GM13977 (cell line): ENCODE data around the gene SECTM1.
A peak's percentile ranks its signal among the peaks of the same experiment; 100 is the strongest.

Experiments used
- DNase-seq: peaks from one replicate; pipeline ENCODE4 v3.0.0; 2012; ENCODE audit warnings: low spot score
- in situ Hi-C: fragments of 300-500 bp; cut with MboI; formaldehyde crosslinking; loops from one replicate; pipeline ENCODE4 v1.12.0; 2022; ENCODE audit warnings: low sequenced_read_pairs, low pct_unique_long_range_greater_than_20kb, mixed read lengths, inconsistent platforms; ENCODE audit not compliant: unreplicated experiment
- TF ChIP-seq, protein P1 (sequence below): IDR thresholded peaks from 2 replicates; pipeline ENCODE4 v1.5.1; 2012; ENCODE audit warnings: mild to moderate bottlenecking, control low read depth; ENCODE audit not compliant: insufficient read depth; ENCODE audit errors: extremely low read depth, missing control alignments

Gene SECTM1

DNA sequence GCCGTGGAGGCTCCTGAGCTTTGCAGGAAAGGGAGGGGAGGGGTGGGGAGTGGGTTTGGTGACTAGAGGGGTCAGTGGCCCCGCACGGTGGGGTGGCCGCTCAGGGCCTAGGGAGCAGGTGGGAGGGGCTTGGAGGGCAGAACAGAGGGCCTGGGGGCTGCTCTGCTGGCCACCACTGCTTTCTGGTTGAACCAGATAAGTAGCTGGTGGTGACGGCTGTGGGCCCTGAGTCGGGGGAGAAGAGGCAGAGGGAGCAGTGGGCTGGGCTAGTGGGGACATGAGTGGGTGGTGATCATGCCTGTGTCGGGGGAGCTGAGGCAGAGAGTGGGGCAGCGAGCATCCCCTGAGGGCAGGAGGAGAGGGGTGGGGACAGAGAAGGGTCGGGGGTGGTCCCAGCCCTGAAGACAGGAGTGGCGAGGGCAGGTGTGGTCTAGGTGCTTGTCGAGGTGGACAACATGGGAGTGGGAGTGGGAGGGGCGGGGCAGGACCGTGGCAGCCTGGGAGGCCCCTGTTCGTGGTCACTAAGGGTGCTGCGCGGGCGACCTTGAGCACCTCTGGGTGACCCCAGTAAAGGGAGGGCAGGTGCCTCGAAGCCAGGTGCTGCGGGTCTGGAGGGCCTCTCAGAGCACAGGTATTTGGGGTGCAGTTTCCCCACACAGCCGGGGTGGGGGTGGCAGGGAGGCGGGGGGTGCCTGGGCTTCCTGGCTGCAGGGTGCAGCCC lies 9.9 kb downstream of the SECTM1 start:
- no peak for DNase-seq
- in situ Hi-C loops = no loop called here
- TF ChIP-seq, protein P1, sequence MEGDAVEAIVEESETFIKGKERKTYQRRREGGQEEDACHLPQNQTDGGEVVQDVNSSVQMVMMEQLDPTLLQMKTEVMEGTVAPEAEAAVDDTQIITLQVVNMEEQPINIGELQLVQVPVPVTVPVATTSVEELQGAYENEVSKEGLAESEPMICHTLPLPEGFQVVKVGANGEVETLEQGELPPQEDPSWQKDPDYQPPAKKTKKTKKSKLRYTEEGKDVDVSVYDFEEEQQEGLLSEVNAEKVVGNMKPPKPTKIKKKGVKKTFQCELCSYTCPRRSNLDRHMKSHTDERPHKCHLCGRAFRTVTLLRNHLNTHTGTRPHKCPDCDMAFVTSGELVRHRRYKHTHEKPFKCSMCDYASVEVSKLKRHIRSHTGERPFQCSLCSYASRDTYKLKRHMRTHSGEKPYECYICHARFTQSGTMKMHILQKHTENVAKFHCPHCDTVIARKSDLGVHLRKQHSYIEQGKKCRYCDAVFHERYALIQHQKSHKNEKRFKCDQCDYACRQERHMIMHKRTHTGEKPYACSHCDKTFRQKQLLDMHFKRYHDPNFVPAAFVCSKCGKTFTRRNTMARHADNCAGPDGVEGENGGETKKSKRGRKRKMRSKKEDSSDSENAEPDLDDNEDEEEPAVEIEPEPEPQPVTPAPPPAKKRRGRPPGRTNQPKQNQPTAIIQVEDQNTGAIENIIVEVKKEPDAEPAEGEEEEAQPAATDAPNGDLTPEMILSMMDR = no peak

DNA sequence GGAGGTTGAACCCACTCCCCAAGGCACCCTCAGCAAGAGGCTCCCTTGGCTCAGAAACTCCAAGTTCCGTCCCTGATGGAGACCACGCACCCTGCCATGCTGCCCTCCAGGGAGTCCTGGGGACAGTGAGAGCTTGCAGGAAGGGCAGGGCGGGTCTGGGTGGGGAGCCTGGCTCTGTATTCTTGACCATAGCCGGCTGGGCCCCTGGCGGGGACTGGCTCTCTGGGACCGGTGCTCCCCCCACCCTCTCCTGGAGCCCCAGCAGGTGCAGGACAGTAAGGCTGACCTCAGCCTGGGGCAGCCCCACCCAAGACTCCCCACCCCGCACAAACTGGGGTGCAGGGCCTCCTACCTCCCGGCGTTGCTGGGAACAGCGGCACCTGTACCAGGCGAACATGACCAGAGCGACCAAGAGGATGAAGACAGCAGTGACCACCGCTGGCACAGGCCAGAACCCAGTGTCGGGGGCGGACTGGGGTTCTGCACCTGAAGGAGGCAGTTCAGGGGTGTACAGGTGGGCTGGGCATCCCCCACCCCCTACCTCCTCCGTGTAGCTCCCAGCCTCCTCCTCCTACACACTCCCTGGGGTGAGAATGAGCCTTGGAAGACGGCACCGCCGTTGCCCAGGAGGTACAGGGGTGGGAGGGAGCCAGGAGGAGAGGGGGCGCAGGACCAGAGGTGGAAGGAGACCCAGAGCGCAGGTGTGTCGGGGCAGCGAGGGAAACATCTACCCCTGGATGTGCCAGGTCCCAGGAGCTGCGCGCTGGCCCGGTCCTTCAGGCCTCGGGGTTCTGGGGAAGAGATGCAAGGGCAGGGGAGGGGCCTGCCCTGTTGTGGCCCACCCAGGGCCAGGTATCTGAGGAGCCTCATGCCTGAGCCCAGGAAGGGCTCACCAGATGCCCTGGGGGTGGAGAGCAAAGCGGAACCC lies 10.8 kb downstream of the SECTM1 start:
- DNase-seq = no peak
- TF ChIP-seq, protein P1 = no peak
- in situ Hi-C loops = no loop called here

DNA sequence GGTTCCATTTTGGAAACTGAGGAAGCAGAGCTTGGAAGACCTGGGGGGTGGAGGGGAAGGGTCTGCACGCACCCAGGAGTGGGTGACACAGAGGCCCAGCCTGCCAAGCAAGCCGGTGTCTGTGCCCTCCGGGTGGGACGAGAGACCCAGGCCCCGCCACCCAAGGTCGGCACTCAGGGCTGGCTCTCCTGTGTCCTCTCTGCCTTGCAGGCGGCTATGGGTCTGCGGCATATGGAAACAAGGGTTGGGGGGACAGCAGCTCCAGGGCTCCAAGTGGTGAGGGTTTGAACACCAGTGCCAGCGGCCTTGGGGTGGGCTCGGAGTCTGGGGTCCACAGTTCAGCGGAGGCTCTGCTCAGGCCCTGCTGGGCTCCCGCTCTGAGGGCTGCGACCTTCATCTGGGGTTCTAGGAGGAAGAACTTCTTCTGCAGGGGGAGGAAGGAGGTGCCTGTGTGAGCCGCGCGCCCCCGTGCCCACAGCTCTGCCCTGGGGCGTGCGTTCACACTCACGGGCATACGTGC lies 11.6 kb downstream of the SECTM1 start:
- TF ChIP-seq, protein P1 = no peak
- no peak for DNase-seq
- in situ Hi-C loops = no loop called here

DNA sequence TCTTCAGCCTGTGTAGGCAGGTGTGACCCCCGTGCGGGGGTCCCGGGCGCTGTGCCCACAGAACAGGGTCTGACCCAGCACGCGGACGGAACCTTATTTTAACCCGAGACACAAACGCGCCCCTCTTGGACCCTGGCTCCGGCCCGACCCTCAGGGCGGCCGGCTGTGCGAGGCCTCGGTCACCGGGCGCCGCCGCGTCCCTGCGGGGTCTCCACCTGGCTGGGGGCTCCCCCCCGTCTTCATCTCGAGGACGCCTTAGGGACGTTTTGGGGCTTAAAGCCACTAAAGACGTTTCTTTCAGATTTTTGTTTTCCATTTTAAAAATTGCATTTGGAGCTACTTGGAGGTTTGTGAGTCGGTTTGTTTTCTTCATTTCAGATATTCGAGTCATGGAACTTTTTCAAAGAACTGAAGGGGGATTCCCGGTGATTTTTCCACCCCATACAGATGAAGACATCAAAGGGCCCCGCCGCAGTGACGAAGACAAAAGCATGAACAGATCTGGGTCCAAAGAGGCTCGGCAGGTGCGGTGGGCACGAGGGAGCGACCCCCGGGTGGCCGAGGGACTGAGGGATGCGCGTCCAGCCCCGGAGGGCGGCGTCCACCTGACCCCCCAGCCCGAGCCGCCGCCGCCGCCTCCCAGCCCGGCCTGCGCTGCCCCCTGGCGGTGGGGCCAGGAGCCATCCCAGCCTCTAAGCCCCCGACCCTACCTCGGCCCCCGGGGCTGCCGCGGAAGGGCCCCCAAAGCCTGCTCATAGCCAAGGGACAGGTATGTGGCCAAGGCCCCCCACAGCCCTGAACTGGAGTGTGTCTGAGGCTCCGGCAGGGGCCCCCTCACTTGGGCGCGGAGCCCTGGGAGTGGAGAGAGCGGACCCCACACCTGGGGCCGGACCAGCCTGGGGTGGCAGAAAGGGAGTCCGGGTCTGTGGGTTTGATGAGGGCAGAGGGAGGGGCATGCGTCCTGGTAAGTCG lies 12.3 kb downstream of the SECTM1 start:
- TF ChIP-seq, protein P1 = peak; percentile 91
- in situ Hi-C loops = no loop called here
- peak; percentile 89 for DNase-seq

DNA sequence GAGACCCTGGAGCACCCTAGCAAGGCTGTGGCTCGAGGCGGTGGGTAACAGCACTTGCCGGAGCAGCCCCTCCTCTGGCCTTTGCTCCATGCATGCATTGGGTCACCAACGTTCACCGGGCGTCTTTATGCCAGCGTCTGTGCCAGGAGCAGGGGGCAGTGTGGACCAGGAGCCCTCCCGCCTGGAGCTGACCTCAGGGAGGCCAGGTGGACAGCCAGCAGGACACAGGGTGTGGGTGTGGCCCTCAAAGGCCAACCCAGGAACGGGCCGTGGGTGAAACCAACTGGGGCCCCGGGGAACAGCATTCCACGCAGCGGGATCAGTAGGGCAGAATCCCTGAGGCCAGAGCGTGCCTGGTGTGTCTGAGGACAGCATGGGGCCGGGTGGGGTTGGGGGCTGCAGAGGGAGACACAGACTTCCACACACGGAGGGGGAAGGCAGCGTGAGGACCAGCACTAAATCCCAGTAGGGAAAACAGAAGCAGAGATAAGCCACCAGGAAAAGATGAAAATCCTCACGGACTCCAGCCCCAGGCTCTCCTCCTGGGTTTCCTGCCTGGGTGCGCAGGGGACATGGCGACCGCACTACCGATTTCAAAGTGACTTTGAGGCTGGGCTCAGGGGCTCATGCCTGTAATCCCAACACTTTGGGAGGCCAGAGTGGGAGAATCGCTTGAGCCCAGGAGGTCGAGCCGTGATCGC lies 13.3 kb downstream of the SECTM1 start:
- TF ChIP-seq, protein P1 = no peak
- DNase-seq = no peak
- in situ Hi-C loops = no loop called here
